ENCODE measurements around the gene USP25.

DNA sequence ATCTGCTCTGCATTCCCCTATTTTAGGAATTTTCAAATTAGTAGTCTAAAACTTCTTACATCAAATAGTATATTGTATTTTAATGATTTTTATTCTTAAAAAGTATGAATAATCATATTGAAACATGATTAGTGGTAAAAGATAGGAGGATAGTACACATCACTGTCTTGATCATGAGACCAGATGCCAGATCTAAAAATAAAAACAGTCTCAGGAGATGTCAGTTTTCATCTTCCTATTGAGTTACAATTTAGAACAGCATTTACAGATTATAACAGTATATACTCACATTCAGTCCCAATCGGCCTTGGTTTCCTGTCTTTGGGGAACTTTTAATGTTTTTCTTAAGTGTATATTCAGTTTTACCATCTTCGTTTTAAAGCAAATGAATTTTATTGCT, 95.9 kb downstream of the USP25 start:
- TF ChIP-seq, protein P1, sequence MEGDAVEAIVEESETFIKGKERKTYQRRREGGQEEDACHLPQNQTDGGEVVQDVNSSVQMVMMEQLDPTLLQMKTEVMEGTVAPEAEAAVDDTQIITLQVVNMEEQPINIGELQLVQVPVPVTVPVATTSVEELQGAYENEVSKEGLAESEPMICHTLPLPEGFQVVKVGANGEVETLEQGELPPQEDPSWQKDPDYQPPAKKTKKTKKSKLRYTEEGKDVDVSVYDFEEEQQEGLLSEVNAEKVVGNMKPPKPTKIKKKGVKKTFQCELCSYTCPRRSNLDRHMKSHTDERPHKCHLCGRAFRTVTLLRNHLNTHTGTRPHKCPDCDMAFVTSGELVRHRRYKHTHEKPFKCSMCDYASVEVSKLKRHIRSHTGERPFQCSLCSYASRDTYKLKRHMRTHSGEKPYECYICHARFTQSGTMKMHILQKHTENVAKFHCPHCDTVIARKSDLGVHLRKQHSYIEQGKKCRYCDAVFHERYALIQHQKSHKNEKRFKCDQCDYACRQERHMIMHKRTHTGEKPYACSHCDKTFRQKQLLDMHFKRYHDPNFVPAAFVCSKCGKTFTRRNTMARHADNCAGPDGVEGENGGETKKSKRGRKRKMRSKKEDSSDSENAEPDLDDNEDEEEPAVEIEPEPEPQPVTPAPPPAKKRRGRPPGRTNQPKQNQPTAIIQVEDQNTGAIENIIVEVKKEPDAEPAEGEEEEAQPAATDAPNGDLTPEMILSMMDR (conservative IDR thresholded peaks at IDR 0.05 in 1 of 2, IDR thresholded peaks at IDR 0.05 in 1 of 2; ENCODE audit: low read depth in 1 of 2, low read length in 2 of 2) = no peak
- no peak for TF ChIP-seq EZH2 (IDR thresholded peaks at IDR 0.05; ENCODE audit: low read length, missing control alignments)
